ENCODE measurements around the gene DGKQ.

The DGKQ gene

DNA sequence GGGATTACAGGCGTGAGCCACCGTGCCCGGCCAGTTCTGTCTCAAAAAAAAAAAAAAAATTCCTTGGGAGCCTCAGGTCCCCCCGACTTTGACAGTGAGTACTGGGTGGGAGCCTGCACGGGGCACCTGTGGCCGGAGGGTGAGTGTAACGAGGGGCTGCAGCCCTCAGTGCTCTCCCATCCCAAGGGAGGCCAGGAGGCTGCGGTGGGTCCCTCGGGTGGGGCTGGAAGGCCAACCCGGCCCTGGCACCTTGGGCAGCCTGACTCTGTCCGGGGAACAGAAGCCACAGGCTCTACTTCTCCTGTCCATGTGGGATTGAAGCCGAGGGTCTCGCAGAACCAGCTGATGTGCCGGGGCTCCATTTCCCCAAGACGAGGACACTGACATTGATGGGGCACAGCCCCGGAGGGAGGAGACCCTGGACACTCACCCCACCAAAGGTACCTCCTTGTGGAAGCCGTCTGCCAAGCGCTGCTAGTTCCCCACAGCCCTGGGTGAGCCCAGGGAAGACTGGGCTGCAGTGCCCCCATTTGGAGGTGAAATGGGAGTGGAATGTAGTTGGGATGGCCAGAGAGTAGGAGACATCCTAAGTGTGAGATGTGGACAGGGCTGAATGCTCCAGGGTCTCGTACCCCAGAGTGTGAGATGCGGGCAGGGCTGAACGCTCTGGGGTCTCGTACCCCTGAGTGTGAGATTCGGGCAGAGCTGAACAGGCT lies 22.1 kb upstream of the DGKQ start:
- no peak for DNase-seq (ENCODE audit: low spot score)

DNA sequence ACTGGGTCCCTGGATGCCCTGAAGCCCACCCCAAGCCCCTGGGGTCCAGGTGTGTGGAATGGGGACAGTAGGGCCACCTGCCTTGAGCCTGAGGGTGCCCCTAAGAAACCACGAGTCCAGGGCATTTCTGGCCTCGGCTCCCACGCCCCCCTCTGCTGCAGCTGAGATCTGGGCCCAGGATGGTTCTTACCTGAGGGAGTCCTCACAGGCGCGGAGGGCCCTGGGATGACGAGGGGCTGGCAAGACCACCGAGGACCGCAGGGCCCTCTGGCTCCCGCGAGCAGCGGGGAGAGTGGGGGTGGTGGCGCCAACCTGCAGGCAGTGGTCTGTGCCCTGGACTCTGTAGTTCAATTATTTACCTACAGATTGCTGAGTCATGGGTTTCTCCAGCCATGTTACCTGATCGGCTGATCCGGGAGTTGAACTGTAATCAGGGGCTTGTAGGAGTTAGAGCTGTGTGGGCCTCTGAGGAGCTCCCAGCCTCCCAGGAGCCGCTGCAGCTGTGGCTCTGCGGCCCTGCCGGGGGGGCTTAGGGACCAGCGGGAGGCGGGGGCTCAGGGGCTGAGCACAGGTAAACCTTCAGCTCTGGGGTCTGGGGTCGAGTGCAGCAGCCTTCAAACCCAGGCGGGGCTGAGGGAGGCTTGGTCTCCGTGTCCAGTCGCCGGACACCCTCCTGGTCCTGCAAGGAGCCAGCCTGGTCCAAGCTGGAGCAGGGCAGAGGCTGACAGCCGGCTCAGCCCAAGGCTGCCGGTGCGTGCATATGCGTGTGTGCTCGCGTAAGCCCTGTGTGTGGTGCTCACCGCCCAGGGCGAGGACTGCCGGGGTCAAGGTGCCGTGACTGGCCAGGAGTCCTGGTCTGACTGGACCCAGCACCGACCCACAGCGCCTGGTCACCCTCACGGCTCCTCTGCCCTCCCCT lies 20.0 kb upstream of the DGKQ start, which contains the start of gene SLC26A1:
SLC26A1 (minus strand) TSS at position 294 of the 919 bp plus-strand sequence. CDS start 1,701 bp downstream, outside the sequence.
- DNase-seq (ENCODE audit: low spot score), result no peak

- no peak for DNase-seq (ENCODE audit: low spot score)
Observed at GRCh38 chr4:992297-993110, 19.1 kb upstream of the DGKQ start.

- DNase-seq (ENCODE audit: low spot score), result no peak
Observed at GRCh38 chr4:991451-992296, 18.3 kb upstream of the DGKQ start.

DNA sequence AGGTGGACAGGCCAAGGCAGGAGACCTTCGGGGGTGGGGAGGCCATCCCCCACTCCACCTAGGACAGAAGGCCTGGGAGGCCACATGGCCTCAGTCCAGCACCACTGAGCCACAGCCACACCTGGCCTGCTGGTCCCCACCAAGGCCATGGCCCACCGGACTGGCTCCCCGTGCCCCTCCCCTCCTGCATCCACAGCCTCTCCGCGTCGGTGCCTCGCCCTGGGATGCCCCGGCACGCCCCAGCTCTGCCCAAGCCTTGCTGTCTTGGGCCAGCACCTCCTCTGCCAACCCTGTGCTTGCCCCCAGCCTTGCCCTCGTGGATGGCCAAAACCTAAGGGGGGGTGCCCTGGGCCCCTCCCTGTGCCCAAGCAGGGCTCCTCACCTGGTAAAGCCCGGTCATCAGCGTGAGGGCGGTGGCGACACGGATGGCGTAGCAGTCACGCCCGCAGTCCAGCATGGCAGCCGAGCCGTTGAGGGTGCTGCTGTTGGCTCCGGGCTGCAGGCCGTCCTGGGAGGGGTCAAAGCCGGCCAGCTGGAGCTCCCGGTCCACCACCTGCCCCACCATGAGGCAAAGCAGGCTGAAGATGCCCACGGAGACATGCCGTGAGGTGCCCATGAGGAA lies 17.5 kb upstream of the DGKQ start:
- no peak for DNase-seq (ENCODE audit: low spot score)

DNA sequence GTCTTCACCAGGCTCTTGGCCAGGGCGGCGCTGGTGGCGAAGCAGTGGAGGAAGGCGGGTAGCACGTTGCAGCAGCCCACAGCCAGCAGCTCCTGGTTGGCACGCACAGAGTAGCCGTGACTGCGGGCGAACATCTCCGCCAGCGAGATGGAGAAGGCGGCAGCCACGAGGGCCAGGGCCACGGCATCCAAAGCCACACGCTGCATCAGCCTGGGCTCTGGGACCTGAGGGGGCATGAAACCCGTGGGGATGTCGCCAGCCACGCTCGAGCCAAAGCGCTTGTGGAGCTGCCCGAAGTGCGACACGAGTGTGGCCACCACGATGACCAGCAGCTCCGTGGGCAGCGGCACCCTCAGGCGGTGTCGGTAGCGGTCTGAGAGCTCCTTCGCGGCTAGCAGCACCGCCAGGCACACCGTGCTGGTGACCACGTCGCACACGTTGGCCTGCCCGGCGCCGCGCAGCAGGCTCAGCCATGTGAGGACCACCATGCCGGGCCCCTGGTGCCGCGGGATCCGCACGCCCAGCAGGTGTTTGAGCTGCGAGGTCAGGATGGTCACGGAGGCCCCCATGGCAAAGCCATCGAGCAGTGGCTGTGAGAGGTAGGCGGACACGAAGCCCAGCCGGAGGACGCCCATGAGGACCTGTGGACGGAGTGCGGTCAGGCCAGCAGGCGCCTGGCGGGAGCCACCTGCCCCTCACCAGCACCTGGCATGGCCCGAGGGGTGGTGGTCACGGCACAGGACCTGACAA lies 16.5 kb upstream of the DGKQ start:
- no peak for DNase-seq (ENCODE audit: low spot score)

DNA sequence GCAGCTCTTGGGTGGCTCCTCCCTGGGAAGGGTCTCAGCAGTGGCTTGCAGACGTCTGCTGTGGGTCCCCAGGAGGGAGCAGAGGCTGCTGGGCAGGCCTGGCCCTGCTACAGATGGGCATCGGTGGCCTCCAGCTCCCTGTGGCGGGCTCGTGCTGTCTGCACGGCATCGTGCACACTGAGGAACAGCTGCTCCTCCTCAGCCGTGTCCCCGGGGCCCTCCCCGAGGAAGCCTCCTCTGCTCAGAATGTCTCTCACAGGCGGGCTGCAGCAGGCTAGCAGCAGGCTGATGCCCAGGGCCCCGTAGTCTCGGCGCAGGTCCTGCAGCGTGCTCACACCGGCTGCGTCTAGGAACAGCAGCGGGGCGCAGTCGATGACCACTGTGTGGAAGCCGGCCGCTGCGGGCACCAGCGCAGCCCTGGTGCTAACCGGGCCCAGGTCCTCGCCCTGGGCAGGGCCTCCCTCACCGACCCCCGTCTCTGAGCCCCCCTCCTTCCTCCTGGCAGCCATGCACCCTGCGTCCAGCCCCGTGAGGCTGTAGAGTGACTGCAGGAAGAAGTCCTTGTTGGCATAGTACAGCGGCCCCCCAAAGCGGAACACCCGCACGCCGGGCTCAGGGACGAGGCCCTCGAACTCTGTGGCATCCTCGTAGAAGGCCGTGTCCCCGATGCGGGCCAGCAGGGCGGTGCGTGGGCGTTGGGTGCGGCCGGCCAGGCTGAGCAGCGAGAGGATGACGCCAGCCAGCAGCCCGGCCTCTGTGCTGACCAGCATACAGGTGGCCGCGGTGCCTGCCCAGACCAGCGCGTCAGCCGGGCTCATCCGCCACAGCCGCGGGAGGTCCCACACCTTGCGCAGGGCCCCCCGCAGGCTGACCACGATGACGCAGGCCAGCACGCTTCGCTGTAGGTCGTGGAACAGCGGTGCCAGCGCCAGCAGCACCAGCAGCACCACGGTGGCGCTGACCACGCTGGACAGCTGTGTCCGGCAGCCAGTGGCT lies 15.7 kb upstream of the DGKQ start:
- no peak for DNase-seq (ENCODE audit: low spot score)

DNA sequence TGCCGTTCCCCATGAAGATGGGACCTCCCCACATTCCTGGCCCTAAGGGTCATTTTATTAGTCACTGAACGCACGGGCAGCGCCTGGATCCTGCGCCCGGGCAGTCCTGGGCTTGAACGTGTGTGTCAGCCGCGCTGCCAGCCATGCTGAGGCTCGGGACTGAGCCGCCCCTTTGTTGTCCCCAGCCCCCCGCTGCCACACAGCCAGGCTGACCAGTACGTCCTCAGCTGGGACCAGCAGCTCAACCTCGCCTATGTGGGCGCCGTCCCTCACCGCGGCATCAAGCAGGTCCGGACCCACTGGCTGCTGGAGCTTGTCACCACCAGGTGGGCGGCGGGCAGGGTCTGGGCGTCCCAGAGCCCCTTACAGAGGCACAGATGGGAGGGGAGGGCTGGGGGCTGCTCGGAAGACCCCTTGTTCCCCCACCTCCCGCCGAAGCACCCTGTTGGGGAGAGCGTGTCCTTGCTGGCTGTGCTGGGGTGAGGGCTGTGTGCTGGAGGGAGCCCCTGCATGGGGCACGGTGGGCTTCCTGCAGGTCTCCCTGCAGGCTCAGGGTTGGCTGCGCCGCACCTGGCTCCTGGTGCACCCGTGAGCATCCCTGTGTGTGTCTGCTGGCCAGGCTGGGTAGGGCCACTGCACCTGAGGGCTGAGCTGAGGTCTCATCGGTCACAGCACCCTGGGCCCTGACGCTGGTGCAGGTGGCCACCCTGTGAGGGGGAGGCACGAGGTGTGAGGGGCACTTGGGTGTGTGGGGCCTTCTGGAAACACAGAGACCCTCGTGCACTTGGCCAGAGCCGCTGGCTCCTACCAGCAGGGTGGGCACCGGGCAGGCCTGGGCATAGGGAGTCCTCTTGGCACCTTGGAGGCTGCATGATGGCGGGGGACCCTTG lies 14.5 kb upstream of the DGKQ start:
- DNase-seq (ENCODE audit: low spot score), result peak; percentile 80

GRCh38 chr4:986879-987623 lies 13.7 kb upstream of the DGKQ start, which contains the start of gene IDUA:
TSS of gene IDUA (plus strand) at chr4:987044. CDS start at chr4:987085, 41 bp downstream.
- peak; percentile 90 for DNase-seq (ENCODE audit: low spot score)

DNA sequence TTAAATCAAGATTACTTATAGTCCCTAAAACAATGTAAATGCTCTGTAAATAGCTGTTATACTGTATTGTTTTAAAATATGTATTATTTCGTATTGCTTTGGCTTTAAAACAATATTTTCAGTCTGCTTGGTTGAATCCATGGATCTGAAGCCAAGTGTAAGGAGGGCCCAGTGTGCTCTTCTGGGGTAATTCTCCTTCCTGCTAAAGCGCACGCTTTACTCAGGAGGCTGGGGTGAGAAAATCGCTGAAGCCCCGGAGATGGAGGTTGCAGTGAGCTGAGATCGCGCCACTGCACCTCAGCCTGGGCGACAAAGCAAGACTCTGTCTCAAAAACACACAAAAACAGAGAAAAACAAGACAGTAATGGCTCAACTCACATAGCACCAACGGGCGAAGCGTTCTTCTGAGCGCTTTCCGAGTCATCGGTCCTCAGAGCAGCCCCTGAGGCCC lies 13.1 kb upstream of the DGKQ start:
- no peak for DNase-seq (ENCODE audit: low spot score)

DNA sequence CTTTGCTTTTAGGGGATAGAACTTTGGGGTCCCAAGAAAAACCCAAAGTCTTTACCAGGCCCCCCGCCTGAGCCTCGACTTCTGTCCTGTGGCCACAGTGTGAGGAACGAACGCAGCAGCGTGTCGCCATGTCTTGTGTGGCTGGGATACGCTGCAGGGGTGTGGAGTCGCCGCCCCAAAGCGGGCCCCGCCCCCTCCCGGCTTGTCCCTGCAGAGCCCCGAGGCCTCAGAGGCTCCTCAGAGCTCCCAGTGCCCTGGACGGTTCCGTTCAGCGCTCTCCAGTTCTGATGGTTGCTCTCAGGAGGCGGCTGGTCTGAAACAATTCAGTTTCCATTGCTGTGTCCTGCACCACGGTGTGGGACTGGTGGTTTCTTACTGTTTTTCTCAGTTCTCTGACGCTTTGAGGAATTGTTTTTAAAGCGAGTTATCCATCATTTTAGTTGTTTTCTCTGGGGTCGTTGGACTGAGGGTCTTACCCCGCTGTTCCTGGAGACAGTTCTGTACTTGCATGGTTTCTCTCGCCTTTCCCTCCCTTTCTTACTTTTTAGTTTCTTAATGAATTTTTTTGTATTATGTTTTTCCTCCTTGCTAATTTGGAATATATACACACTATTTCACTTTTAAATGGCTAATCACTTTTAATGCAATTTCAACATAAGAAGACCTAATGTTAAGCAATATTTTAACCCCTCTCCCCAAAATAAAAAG lies 11.9 kb upstream of the DGKQ start:
- DNase-seq (ENCODE audit: low spot score), result peak; percentile 80

DNA sequence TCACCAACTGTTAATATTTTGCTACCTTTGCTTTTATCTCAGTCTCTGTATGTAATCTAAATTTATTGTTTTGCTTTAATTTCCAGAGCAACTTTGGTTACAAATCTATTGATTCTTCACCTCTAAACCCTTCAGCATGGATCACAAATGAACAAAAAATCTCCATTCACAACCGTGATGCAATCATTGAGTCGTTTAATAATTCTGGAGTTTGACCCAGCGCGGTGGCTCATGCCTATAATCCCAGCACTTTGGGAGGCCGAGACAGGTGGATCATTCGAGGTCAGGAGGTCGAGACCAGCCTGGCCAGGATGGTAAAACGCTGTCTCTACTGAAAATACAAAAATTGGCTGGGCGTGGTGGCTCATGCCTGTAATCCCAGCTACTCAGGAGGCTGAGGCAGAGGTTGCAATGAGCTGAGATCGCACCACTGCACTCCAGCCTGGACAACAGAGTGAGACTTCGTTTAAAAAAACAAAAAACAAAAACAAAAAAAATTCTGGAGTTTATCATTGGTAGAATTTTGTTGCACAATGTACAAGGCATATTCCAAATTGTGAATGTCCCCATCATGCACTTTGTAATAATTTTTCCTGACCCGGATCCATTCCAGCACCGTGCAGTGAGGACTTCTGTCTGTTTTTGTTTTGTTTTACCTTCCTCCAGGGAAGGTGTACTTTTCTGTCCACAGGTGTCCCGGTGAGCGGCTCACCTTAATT lies 11.1 kb upstream of the DGKQ start:
- DNase-seq (ENCODE audit: low spot score), result no peak

DNA sequence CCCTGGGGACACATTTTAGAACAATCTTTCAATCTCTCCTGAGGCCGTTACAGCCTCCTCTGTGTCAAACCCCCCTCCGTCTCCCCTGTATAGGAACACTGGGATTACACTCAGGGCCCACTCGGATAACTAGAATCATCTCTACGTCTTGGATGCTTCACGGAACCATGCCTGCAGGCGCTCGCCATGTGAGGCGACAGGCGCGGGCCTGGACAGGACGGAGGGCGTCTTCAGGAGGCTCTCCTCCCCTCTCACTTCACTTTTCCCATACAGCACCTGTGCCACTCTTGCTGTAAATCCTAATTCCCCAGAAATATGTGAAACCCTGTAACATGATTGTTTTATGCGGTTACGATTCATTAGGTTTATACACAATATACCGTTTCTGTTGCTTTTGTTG lies 9.4 kb upstream of the DGKQ start:
- DNase-seq (ENCODE audit: low spot score), result no peak

DNA sequence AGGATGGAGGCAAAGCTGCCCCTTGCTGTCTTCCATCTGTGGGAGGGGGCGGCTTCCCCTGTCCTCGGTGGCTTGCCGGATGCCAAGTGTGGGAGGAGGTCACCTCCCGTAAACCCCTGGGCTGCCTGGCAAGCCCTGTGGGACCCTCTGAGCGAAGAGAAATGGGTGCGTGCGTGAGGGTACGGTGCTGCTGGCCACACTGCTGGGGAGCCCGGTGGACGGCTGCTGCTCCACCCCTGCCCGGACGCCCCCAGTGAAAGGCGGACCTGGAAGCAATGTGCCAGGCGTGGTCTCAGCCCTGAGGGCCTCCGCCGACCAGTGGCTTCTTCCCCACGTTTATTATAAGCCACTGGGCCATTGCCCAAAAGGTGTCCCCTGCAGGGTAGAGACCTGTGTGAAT lies 8.9 kb upstream of the DGKQ start:
- no peak for DNase-seq (ENCODE audit: low spot score)

DNA sequence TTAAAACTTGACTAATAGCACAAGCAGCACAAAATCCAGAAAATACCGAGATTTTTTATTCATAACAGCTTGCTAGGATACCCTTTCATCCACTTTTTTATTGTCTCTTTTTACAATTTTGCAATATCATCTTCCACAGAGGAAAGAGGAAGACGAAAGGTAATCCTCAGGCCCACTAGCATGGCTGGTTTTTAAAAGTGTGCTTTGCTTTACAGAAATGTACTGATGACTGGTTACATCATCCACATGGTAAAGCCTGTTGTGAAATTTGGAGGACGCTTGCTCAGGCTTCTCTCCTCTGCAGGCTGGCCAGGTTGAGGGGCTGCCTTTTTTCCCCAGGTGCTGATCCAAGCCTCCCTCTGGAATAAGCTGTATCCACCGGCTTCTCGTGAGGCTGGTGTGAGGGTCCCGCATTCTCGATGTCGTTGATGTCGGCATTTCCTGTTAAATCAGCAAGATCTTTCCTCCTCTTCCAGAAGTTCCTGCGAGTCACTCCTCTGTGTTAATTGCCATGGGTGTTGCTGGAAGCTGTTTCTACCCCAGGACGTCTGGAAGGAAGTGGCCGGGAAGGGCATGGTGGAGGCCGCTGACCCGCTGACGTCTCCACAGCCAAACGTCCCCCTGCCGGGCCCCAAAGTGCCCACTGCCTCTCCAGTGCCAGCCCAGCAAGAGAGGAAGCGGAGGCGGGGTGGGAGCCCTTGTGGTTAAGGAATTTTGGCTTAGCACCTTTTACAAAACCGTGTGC lies 5.8 kb upstream of the DGKQ start:
- no peak for DNase-seq (ENCODE audit: low spot score)
